GM23338 (cell line): Measurements from ENCODE around the gene EMC6. TPM values are rescaled to one million over a fixed set of nuclear protein-coding genes. Genes with fewer than 3 reads are reported as not detected.
A peak's percentile ranks its signal among the peaks of the same experiment; 100 is the strongest.

Experiments used
- ATAC-seq: fragments of 200-7000 bp; cut with Tn5 transposase; 3 replicates; pipeline ENCODE4 v1.9.1; 2020
- DNase-seq: peaks from one replicate; pipeline ENCODE4 v3.0.0-alpha.2; 2015; ENCODE audit warnings: low spot score
- H2AFZ ChIP-seq: fragments of 200-600 bp; sonication (generic); 2 replicates; pipeline ENCODE4 v1.8.0; 2016; ENCODE audit warnings: antibody characterized with exemption, mild to moderate bottlenecking, moderate library complexity
- H3F3A ChIP-seq: fragments of 200-600 bp; sonication (generic); replicated peaks from 2 replicates; pipeline ENCODE4 v1.8.0; 2017; ENCODE audit warnings: antibody characterized with exemption, mixed run types, low read depth
- H3K27ac ChIP-seq: fragments of 200-600 bp; sonication (generic); 2 replicates; pipeline ENCODE4 v1.6.1; 2016; ENCODE audit warnings: low read depth
- H3K27me3 ChIP-seq: fragments of 200-600 bp; sonication (generic); 2 replicates; pipeline ENCODE4 v1.8.0; 2016; ENCODE audit warnings: mild to moderate bottlenecking, mixed run types, moderate library complexity; ENCODE audit not compliant: insufficient read depth
- H3K36me3 ChIP-seq: fragments of 200-600 bp; sonication (generic); 2 replicates; pipeline ENCODE4 v1.8.0; 2016; ENCODE audit warnings: mild to moderate bottlenecking; ENCODE audit not compliant: insufficient read depth
- H3K4me1 ChIP-seq: fragments of 200-600 bp; sonication (generic); 2 replicates; pipeline ENCODE4 v1.8.0; 2016; ENCODE audit warnings: mild to moderate bottlenecking, moderate library complexity; ENCODE audit not compliant: insufficient read depth
- H3K4me2 ChIP-seq: fragments of 200-600 bp; sonication (generic); 2 replicates; pipeline ENCODE4 v1.7.1; 2017; ENCODE audit warnings: mixed run types
- H3K4me3 ChIP-seq: fragments of 200-600 bp; sonication (generic); 2 replicates; pipeline ENCODE4 v1.6.1; 2016; ENCODE audit warnings: mixed run types
- H3K79me2 ChIP-seq: fragments of 200-600 bp; sonication (generic); replicated peaks from 2 replicates; pipeline ENCODE4 v1.8.0; 2017; ENCODE audit warnings: mild to moderate bottlenecking; ENCODE audit not compliant: insufficient read depth
- H3K9me2 ChIP-seq: fragments of 200-600 bp; sonication (generic); 2 replicates; pipeline ENCODE4 v1.8.0; 2017; ENCODE audit not compliant: insufficient read depth
- H4K20me1 ChIP-seq: fragments of 200-600 bp; sonication (generic); replicated peaks from 2 replicates; pipeline ENCODE4 v1.8.0; 2017; ENCODE audit warnings: mild to moderate bottlenecking; ENCODE audit not compliant: insufficient read depth
- H3K27ac Mint-ChIP-seq: 2 replicates; pipeline ENCODE4 v1.8.0; 2020; ENCODE audit warnings: inconsistent platforms, mild to moderate bottlenecking, moderate library complexity, mixed read lengths
- H3K27me3 Mint-ChIP-seq: 3 replicates; pipeline ENCODE4 v1.8.0; 2022; ENCODE audit warnings: low read depth, mild to moderate bottlenecking, moderate library complexity, mixed read lengths, inconsistent platforms; ENCODE audit not compliant: insufficient read depth, poor library complexity
- H3K36me3 Mint-ChIP-seq: 3 replicates; pipeline ENCODE4 v1.8.0; 2021; ENCODE audit warnings: low read depth, mild to moderate bottlenecking, inconsistent platforms, moderate library complexity, mixed read lengths
- H3K4me1 Mint-ChIP-seq: 3 replicates; pipeline ENCODE4 v1.8.0; 2020; ENCODE audit warnings: mild to moderate bottlenecking, inconsistent platforms, mixed read lengths
- H3K4me3 Mint-ChIP-seq: 3 replicates; pipeline ENCODE4 v1.8.0; 2021; ENCODE audit warnings: moderate library complexity, mild to moderate bottlenecking, inconsistent platforms, mixed read lengths
- H3K9me3 Mint-ChIP-seq: 3 replicates; pipeline ENCODE4 v1.8.0; 2020; ENCODE audit warnings: moderate library complexity, mild to moderate bottlenecking, inconsistent platforms, mixed read lengths
- CREB1 ChIP-seq: fragments of 250-450 bp; sonication (Bioruptor Pico); IDR thresholded peaks from 2 replicates; pipeline ENCODE4 v1.5.0; 2020; ENCODE audit warnings: low read depth, mild to moderate bottlenecking, moderate library complexity
- CTCF ChIP-seq, 2 experiments: fragments of 200-600 bp in 1 of 2; sonication (generic) in 1 of 2; conservative IDR thresholded peaks; 2 replicates each; pipeline versions ENCODE4 v1.5.1 to v1.6.1; 2016 to 2017; ENCODE audit warnings: antibody characterized with exemption in 2 of 2, low read depth in 2 of 2, mild to moderate bottlenecking in 2 of 2, moderate library complexity in 1 of 2
- ETS1 ChIP-seq: IDR thresholded peaks from 2 replicates; pipeline ENCODE4 v1.6.1; 2016; ENCODE audit warnings: antibody characterized with exemption
- EZH2 ChIP-seq: fragments of 200-600 bp; sonication (generic); IDR thresholded peaks from one replicate; pipeline ENCODE4 v1.8.0; 2017; ENCODE audit warnings: antibody characterized with exemption, mild to moderate bottlenecking, low read depth; ENCODE audit not compliant: unreplicated experiment
- EZH2phosphoT487 ChIP-seq: fragments of 200-600 bp; sonication (generic); IDR thresholded peaks from one replicate; pipeline ENCODE4 v1.8.1; 2018; ENCODE audit warnings: antibody characterized with exemption; ENCODE audit not compliant: unreplicated experiment
- JUNB ChIP-seq: IDR thresholded peaks from one replicate; pipeline ENCODE4 v1.6.1; 2016; ENCODE audit warnings: antibody characterized with exemption; ENCODE audit not compliant: unreplicated experiment
- NANOG ChIP-seq: IDR thresholded peaks from 2 replicates; pipeline ENCODE4 v1.6.1; 2016; ENCODE audit warnings: antibody characterized with exemption, borderline replicate concordance
- POLR2AphosphoS5 ChIP-seq: IDR thresholded peaks from 2 replicates; pipeline ENCODE4 v1.6.1; 2016; ENCODE audit warnings: antibody characterized with exemption, low read depth
- ZNF114 ChIP-seq: fragments of 250-450 bp; sonication (Bioruptor Pico); IDR thresholded peaks from 2 replicates; pipeline ENCODE4 v1.5.0; 2020; ENCODE audit warnings: mild to moderate bottlenecking, moderate library complexity
- ZNF331 ChIP-seq: fragments of 250-450 bp; sonication (Bioruptor Pico); IDR thresholded peaks from 2 replicates; pipeline ENCODE4 v1.5.0; 2020; ENCODE audit warnings: low read depth, mild to moderate bottlenecking, moderate library complexity
- polyA plus RNA-seq: library from polyadenylated mRNA; unstranded; fragments of >200 nt; fragmentation: Nextera tagmentation; extraction: Ambion mirVana; gene quantifications from 2 replicates; pipeline ENCODE4 v1.2.1, GENCODE V29; 2016
- total RNA-seq: library from RNA; depleted of rRNA; stranded (reverse); fragments of >200 nt; shearing (Covaris generic); gene quantifications from 2 replicates; pipeline ENCODE4 v1.2.3, GENCODE V29; 2014
- TF ChIP-seq, protein P1 (sequence below): fragments of 250-450 bp; sonication (Bioruptor Pico); IDR thresholded peaks from 2 replicates; pipeline ENCODE4 v1.5.0; 2020; ENCODE audit warnings: mild to moderate bottlenecking, moderate library complexity

EMC6 gene
- total and polyA plus RNA-seq, 2 experiments from 2014 or later = 48.0 to 230 TPM

GRCh38 chr17:3641014-3641413, 27.6 kb upstream of the EMC6 start:
- H3K4me3 Mint-ChIP-seq = no peak overlapping the region
- H3K27ac Mint-ChIP-seq = peak overlapping the region; percentile 40; the same call in 1 of the 2 replicates

GRCh38 chr17:3641717-3642486, 26.7 kb upstream of the EMC6 start:
- H4K20me1 ChIP-seq = no peaks in the 10 kb centered on the region; the same call in 1 of the 2 replicates
- H3K79me2 ChIP-seq = peaks cover 13% of the 10 kb centered on the region
- no peaks in the 10 kb centered on the region for H3K9me2 ChIP-seq
- Mint-ChIP-seq H3K36me3 (peaks cover 6% of the 10 kb centered on the region; the same call in 1 of the 3 replicates), H3K27ac (peak overlapping the region; percentile 75), H3K4me1 (peaks cover 14% of the 10 kb centered on the region), H3K9me3 (no peaks in the 10 kb centered on the region), H3K4me3 (no peak overlapping the region), H3K27me3 (peaks cover 5% of the 10 kb centered on the region)
- no peaks in the 10 kb centered on the region for H3K36me3 ChIP-seq
- peak overlapping the region; percentile 59; the same call in 1 of the 2 replicates for H3K27ac ChIP-seq
- ATAC-seq (no peak), DNase-seq (no peak)
- H3K27me3 ChIP-seq = no peaks in the 10 kb centered on the region
- peaks cover 7% of the 10 kb centered on the region; the same call in 1 of the 2 replicates for H3K4me1 ChIP-seq
- H3K4me2 ChIP-seq = no peak overlapping the region
- H2AFZ ChIP-seq = no peak overlapping the region
- H3K4me3 ChIP-seq = no peak overlapping the region
- H3F3A ChIP-seq = no peaks in the 10 kb centered on the region
- TF ChIP-seq CREB1 (no peak), EZH2 (no peak), ETS1 (no peak), EZH2phosphoT487 (no peak), ZNF331 (CRISPR knock-in tag) (no peak), NANOG (no peak), CTCF (conservative IDR thresholded peaks at IDR 0.05; ENCODE audit: low read depth in 2 of 2) (no peak), ZNF114 (no peak), JUNB (no peak)
- TF ChIP-seq, protein P1, sequence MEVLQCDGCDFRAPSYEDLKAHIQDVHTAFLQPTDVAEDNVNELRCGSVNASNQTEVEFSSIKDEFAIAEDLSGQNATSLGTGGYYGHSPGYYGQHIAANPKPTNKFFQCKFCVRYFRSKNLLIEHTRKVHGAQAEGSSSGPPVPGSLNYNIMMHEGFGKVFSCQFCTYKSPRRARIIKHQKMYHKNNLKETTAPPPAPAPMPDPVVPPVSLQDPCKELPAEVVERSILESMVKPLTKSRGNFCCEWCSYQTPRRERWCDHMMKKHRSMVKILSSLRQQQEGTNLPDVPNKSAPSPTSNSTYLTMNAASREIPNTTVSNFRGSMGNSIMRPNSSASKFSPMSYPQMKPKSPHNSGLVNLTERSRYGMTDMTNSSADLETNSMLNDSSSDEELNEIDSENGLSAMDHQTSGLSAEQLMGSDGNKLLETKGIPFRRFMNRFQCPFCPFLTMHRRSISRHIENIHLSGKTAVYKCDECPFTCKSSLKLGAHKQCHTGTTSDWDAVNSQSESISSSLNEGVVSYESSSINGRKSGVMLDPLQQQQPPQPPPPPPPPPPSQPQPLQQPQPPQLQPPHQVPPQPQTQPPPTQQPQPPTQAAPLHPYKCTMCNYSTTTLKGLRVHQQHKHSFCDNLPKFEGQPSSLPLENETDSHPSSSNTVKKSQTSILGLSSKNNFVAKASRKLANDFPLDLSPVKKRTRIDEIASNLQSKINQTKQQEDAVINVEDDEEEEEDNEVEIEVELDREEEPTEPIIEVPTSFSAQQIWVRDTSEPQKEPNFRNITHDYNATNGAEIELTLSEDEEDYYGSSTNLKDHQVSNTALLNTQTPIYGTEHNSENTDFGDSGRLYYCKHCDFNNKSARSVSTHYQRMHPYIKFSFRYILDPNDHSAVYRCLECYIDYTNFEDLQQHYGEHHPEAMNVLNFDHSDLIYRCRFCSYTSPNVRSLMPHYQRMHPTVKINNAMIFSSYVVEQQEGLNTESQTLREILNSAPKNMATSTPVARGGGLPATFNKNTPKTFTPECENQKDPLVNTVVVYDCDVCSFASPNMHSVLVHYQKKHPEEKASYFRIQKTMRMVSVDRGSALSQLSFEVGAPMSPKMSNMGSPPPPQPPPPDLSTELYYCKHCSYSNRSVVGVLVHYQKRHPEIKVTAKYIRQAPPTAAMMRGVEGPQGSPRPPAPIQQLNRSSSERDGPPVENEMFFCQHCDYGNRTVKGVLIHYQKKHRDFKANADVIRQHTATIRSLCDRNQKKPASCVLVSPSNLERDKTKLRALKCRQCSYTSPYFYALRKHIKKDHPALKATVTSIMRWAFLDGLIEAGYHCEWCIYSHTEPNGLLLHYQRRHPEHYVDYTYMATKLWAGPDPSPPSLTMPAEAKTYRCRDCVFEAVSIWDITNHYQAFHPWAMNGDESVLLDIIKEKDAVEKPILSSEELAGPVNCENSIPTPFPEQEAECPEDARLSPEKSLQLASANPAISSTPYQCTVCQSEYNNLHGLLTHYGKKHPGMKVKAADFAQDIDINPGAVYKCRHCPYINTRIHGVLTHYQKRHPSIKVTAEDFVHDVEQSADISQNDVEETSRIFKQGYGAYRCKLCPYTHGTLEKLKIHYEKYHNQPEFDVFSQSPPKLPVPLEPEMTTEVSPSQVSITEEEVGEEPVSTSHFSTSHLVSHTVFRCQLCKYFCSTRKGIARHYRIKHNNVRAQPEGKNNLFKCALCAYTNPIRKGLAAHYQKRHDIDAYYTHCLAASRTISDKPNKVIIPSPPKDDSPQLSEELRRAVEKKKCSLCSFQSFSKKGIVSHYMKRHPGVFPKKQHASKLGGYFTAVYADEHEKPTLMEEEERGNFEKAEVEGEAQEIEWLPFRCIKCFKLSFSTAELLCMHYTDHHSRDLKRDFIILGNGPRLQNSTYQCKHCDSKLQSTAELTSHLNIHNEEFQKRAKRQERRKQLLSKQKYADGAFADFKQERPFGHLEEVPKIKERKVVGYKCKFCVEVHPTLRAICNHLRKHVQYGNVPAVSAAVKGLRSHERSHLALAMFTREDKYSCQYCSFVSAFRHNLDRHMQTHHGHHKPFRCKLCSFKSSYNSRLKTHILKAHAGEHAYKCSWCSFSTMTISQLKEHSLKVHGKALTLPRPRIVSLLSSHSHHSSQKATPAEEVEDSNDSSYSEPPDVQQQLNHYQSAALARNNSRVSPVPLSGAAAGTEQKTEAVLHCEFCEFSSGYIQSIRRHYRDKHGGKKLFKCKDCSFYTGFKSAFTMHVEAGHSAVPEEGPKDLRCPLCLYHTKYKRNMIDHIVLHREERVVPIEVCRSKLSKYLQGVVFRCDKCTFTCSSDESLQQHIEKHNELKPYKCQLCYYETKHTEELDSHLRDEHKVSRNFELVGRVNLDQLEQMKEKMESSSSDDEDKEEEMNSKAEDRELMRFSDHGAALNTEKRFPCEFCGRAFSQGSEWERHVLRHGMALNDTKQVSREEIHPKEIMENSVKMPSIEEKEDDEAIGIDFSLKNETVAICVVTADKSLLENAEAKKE (CRISPR knock-in tag) = no peak

More at GRCh38 chr17:3641014-3641413, 27.6 kb upstream of the EMC6 start:
- no peak for TF ChIP-seq ZNF331 (CRISPR knock-in tag)
- no peak for TF ChIP-seq CREB1
- no peak for TF ChIP-seq NANOG
- TF ChIP-seq POLR2AphosphoS5 = no peak
- no peak for TF ChIP-seq EZH2phosphoT487
- H3K9me2 ChIP-seq = no peaks in the 10 kb centered on the region
- H3K79me2 ChIP-seq = peaks cover 13% of the 10 kb centered on the region
- DNase-seq (peak; percentile 64), ATAC-seq (no peak)
- H3K4me1 Mint-ChIP-seq = peaks cover 14% of the 10 kb centered on the region
- peaks cover 8% of the 10 kb centered on the region for H3K27me3 Mint-ChIP-seq
- H3K4me2 ChIP-seq = peak overlapping the region; percentile 49; the same call in 1 of the 2 replicates
- peaks cover 7% of the 10 kb centered on the region; the same call in 1 of the 2 replicates for H3K4me1 ChIP-seq
- H3K36me3 ChIP-seq = no peaks in the 10 kb centered on the region
- no peaks in the 10 kb centered on the region for H3K9me3 Mint-ChIP-seq
- H4K20me1 ChIP-seq = no peaks in the 10 kb centered on the region; the same call in 1 of the 2 replicates
- no peak overlapping the region for H3K4me3 ChIP-seq
- H3K27me3 ChIP-seq = no peaks in the 10 kb centered on the region
- H3K27ac ChIP-seq = 0 out of 2 replicates have a peak overlapping the region, but pooled peaks have one; percentile 15
- no peak overlapping the region for H2AFZ ChIP-seq
- peaks cover 6% of the 10 kb centered on the region; the same call in 1 of the 3 replicates for H3K36me3 Mint-ChIP-seq
- no peaks in the 10 kb centered on the region for H3F3A ChIP-seq
